ENCODE results near the gene GOLGB1.

The GOLGB1 gene

DNA sequence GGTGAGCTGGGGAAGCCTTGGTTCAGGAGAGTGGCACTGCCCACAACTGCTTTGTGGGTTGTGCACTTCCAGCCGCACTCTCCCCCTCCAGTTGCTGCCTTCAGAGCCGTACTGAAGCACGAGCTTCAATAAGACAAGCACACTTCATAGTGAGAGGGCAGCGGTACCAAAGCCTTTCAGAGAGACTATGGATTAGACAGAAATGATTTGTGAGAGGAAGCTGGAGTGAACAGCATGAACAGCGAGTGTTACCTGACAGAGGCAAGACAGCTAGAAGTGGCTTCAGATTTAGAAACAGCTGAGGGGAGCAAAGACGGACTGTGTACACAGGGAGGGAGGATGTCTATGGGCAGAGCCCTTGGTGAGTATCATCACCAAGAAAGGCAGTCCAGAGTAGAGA is 119.9 kb downstream of the GOLGB1 start:
- DNase-seq: no peak

DNA sequence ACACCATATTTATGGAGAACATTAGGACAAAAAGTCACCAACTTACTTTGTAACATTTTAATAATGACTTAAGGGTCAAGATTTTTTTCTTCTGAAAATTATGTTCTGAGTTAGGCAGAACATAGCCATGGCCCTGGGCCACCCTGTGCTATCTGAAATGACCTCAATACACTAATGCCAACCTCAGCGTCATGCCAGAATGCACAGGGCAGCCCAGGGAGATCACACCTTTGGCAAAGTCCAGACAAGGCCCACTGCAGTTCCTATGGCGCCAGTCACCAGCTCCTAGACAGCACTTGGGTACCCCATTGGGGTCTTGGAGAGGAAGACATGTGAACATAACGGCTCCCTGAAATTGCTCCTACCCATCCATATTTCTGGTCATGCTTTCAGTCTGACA is 121.9 kb downstream of the GOLGB1 start:
- DNase-seq: no peak

- no peak for DNase-seq
Measured at GRCh38 chr3:121627211-121627610, 122.3 kb downstream of the GOLGB1 start.

DNA sequence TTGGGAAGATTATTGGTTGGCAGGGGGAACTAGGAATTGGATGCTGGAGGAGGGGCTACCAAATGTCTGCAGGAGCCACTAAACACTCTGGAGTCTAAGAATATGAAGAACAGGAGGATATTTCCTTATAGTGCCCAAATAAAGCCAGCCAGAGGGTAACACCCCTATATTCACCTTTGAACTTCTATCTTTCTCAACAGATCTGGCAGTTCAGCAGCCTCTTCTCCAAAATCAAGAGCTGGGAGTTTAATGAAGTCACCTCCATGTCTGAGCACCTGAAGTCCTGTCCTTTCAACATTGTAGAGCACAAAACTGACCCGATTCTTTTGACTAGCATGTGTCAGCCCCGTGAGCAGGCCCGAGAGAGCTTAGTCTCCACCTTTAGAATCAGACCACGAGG is 123.0 kb downstream of the GOLGB1 start:
- no peak for DNase-seq

DNA sequence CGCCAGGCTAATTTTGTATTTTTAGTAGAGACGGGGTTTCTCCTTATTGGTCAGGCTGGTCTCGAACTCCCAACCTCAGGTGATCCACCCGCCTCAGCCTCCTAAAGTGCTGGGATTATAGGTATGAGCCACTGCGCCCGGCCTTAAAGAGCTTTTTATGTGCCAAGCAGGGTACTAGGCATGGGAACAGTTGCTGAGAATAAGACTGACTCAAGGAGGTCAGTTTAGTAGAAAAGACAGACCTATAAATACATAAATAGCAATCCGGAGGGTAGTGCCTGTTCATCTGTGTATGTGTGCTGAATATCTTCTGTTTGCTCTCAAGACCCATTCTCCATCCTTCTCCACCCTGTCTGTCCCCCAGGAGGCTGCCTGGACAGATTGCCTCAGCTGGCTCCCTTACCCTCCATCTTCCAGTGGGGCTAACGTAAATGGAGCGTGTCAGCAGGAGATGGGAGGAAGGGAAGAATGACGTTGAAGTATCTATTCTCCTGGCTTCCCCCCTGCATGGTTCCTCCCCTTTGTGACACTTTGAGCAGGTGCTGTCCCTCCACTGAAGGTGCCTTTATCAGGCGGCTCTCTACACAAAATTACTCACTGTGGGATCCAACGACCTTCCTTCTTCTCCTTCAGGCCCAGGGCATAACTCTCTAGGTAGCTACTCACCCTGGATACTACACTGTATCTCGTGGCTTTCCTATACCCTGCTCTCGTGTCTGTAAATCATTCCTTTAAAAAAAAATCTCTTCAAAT is 125.2 kb downstream of the GOLGB1 start:
- DNase-seq: no peak

- DNase-seq: no peak
Measured at GRCh38 chr3:121621491-121621890, 128.1 kb downstream of the GOLGB1 start.

DNA sequence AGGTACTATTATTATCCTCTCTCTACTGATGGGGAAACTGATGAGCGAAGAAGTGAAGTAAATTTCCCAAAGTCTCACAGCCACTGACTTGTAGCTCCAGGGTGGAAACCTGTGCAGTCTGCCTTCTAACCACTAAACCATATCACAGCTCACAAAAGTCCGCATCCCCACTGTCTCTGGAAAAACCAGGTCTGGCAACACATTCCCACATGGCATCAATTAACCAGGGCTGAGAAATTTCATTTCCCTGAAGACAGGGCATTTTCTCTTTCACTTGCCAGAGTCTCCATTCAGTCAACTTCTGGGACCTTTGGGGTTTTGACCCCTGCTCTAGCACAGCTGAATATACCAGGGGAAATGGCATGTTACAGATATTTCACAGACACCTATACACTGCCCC is 129.8 kb downstream of the GOLGB1 start:
- DNase-seq: no peak

Data from NCI-H82 (cell line).